Measurements from ENCODE around the gene PRDX5. TPM values are rescaled to one million over a fixed set of nuclear protein-coding genes. Genes with fewer than 3 reads are reported as not detected.

Gene PRDX5
- total RNA-seq = 100 to 1,000 TPM; 235 to 289 TPM
- polyA plus RNA-seq (2013, experiment 1 of 2) = 188 TPM
- 181 TPM for polyA plus RNA-seq (2013, experiment 2 of 2)
- long read RNA-seq, experiment 1, transcript PRDX5-203 (5 exons, 596 nt) = minor isoform, 5 of 148 reads
- long read RNA-seq, experiment 1, transcript PRDX5-201 (6 exons, 893 nt) = major isoform, 90 of 148 reads
- long read RNA-seq, experiment 1, transcript PRDX5-202 (4 exons, 463 nt) = minor isoform, 9 of 148 reads
- long read RNA-seq, experiment 1, partial matches to known transcripts = 23 of 148 reads
- long read RNA-seq, experiment 1, other reads (novel, unspliced or antisense) = 21 of 148 reads
- long read RNA-seq, experiment 2, transcript PRDX5-201 (6 exons, 893 nt) = major isoform, 257 of 287 reads
- long read RNA-seq, experiment 2, transcript PRDX5-203 (5 exons, 596 nt) = minor isoform, 10 of 287 reads
- long read RNA-seq, experiment 2, transcript PRDX5-202 (4 exons, 463 nt) = minor isoform, 9 of 287 reads
- long read RNA-seq, experiment 2, partial matches to known transcripts = 1 of 287 reads
- long read RNA-seq, experiment 2, other reads (novel, unspliced or antisense) = 10 of 287 reads
- long read RNA-seq, experiment 3, transcript PRDX5-202 (4 exons, 463 nt) = minor isoform, 7 of 276 reads
- long read RNA-seq, experiment 3, transcript PRDX5-203 (5 exons, 596 nt) = minor isoform, 5 of 276 reads
- long read RNA-seq, experiment 3, transcript PRDX5-201 (6 exons, 893 nt) = major isoform, 250 of 276 reads
- long read RNA-seq, experiment 3, partial matches to known transcripts = 5 of 276 reads
- long read RNA-seq, experiment 3, other reads (novel, unspliced or antisense) = 9 of 276 reads
- long read RNA-seq, experiment 4, transcript PRDX5-201 (6 exons, 893 nt) = major isoform, 690 of 791 reads
- long read RNA-seq, experiment 4, partial matches to known transcripts = 75 of 791 reads
- long read RNA-seq, experiment 4, other reads (novel, unspliced or antisense) = 22 of 791 reads

DNA sequence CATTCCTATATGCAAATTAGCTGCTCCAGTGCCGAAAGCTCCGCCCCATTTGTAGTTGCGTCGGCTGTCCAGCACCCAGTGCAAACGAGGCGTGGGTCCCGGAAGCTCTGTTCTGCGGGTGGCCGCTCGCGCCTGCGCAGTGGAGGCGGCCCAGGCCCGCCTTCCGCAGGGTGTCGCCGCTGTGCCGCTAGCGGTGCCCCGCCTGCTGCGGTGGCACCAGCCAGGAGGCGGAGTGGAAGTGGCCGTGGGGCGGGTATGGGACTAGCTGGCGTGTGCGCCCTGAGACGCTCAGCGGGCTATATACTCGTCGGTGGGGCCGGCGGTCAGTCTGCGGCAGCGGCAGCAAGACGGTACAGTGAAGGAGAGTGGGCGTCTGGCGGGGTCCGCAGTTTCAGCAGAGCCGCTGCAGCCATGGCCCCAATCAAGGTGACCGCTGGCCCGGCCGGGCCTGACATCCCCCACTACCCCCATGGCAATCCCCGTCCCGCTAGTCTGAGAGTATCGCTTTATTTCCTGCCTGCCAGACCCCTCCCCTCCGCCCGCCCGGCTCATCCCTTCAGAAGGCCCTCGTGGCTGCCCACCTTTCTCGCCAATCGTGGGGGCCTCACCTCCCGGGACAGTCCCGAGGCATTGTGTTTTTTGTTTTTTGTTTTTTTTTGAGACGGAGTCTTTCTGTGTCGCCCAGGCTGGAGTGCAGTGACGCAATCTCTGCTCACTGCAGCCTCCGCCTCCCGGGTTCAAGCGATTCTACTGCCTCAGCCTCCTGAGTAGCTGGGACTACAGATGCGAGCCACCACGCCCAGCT, at the start of gene PRDX5:
PRDX5 (plus strand) TSS at position 161 of the 805 bp plus-strand sequence; CDS start at position 256, 95 bp downstream.
- no peaks in the 10 kb centered on the region for H3K9me3 Mint-ChIP-seq
- Histone ChIP-seq H3K27ac (ENCODE audit: low read depth, low read length) (peak within 1 kb of the TSS; percentile 98), H3K9me3 (ENCODE audit: control insufficient read depth, low read length) (no peaks in the 10 kb centered on the region), H3K27me3 (ENCODE audit: control insufficient read depth, insufficient read depth, low read length, poor library complexity, severe bottlenecking) (no peaks in the 10 kb centered on the region), H3K4me3 (ENCODE audit: low read length) (peak within 1 kb of the TSS; percentile 84), H3K9ac (ENCODE audit: extremely low read depth, low read length, poor library complexity, severe bottlenecking) (peak within 1 kb of the TSS; percentile 93), H3K36me3 (ENCODE audit: control insufficient read depth, insufficient read depth, low read length) (peaks cover 51% of the 10 kb centered on the region), H3K4me1 (ENCODE audit: control insufficient read depth, insufficient read depth, low read length) (peaks cover 5% of the 10 kb centered on the region)
- TF ChIP-seq, protein P1, sequence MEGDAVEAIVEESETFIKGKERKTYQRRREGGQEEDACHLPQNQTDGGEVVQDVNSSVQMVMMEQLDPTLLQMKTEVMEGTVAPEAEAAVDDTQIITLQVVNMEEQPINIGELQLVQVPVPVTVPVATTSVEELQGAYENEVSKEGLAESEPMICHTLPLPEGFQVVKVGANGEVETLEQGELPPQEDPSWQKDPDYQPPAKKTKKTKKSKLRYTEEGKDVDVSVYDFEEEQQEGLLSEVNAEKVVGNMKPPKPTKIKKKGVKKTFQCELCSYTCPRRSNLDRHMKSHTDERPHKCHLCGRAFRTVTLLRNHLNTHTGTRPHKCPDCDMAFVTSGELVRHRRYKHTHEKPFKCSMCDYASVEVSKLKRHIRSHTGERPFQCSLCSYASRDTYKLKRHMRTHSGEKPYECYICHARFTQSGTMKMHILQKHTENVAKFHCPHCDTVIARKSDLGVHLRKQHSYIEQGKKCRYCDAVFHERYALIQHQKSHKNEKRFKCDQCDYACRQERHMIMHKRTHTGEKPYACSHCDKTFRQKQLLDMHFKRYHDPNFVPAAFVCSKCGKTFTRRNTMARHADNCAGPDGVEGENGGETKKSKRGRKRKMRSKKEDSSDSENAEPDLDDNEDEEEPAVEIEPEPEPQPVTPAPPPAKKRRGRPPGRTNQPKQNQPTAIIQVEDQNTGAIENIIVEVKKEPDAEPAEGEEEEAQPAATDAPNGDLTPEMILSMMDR (conservative IDR thresholded peaks at IDR 0.05) = peak; percentile 46
- peak within 1 kb of the TSS; percentile 99 for H3K27ac Mint-ChIP-seq
- H3K27me3 Mint-ChIP-seq (ENCODE audit: insufficient read depth) = no peaks in the 10 kb centered on the region
- peaks cover 42% of the 10 kb centered on the region for H3K36me3 Mint-ChIP-seq (ENCODE audit: low read depth)
- 0 to 1% methylated on average over 39 to 61 of the region's 61 CpGs for WGBS, 2 experiments (ENCODE audit: insufficient coverage in 1 of 2, insufficient read length in 1 of 2)
- peak; percentile 97 for DNase-seq
- peaks cover 12% of the 10 kb centered on the region for H3K4me1 Mint-ChIP-seq
- peak within 1 kb of the TSS; percentile 94 for H3K4me3 Mint-ChIP-seq

DNA sequence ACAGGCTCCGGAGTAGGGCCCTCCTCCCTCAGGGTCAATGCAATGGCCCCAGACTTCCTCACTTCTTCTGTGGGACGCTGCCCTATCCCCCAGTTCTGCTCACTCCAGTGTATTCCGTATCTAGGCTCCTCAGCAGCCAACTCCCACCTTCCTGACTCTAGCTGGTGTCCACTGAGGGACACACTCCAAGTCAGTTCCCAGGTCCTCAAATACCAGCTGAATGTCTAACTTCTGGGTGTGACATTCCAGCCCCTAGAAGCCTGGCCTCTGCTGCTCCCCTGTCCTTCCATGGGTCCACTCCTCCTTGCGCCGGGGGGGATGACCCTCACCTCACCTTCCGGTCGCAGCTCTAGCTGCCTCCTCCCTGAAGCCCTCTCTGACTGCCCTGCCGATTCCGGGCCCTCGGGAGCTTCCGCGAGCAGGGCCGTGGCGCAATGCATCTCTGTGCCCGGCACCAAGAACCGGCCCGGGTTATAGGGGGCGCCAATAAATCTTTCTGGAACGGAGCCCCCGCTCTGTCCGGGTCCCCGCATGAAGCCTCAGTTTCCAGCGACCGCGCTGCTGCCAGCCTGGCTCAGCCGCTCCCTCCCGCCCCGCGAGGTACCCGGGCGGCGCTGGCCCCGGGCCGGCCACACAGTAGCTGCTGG, 48.9 kb upstream of the PRDX5 start:
- peaks cover 14% of the 10 kb centered on the region for H3K4me1 Mint-ChIP-seq
- Histone ChIP-seq H3K4me1 (ENCODE audit: control insufficient read depth, insufficient read depth, low read length) (no peaks in the 10 kb centered on the region), H3K27ac (ENCODE audit: low read depth, low read length) (peak overlapping the region; percentile 94), H3K27me3 (ENCODE audit: control insufficient read depth, insufficient read depth, low read length, poor library complexity, severe bottlenecking) (no peaks in the 10 kb centered on the region), H3K36me3 (ENCODE audit: control insufficient read depth, insufficient read depth, low read length) (peaks cover 11% of the 10 kb centered on the region), H3K4me3 (ENCODE audit: low read length) (peak overlapping the region; percentile 82), H3K9me3 (ENCODE audit: control insufficient read depth, low read length) (no peaks in the 10 kb centered on the region), H3K9ac (ENCODE audit: extremely low read depth, low read length, poor library complexity, severe bottlenecking) (peak overlapping the region; percentile 91)
- TF ChIP-seq, protein P1 (conservative IDR thresholded peaks at IDR 0.05) = no peak
- no peaks in the 10 kb centered on the region for H3K9me3 Mint-ChIP-seq
- H3K27ac Mint-ChIP-seq = peak overlapping the region; percentile 99
- WGBS, 2 experiments (ENCODE audit: insufficient coverage in 1 of 2, insufficient read length in 1 of 2) = 3 to 17% methylated on average over 2 to 34 of the region's 34 CpGs
- peaks cover 21% of the 10 kb centered on the region for H3K36me3 Mint-ChIP-seq (ENCODE audit: low read depth)
- H3K27me3 Mint-ChIP-seq (ENCODE audit: insufficient read depth) = no peaks in the 10 kb centered on the region
- peak; percentile 90 for DNase-seq
- peak overlapping the region; percentile 95 for H3K4me3 Mint-ChIP-seq
